Mesendoderm (in vitro differentiated cells): ENCODE measurements around the gene OSBPL10.
A peak's percentile ranks its signal among the peaks of the same experiment; 100 is the strongest.

Experiments used
- DNase-seq: peaks from one replicate; pipeline ENCODE4 v3.0.0; 2013
- H2AK5ac ChIP-seq: 2 replicates; pipeline ENCODE4 v1.6.1; 2013; ENCODE audit warnings: low read length, inconsistent platforms
- H2BK120ac ChIP-seq: 2 replicates; pipeline ENCODE4 v1.6.1; 2013; ENCODE audit warnings: low read depth, mild to moderate bottlenecking, low read length, moderate library complexity, mixed read lengths
- H2BK15ac ChIP-seq: replicated peaks from 2 replicates; pipeline ENCODE4 v1.6.1; 2013; ENCODE audit warnings: low read depth, mild to moderate bottlenecking, moderate library complexity
- H2BK5ac ChIP-seq: 2 replicates; pipeline ENCODE4 v1.6.1; 2013; ENCODE audit warnings: low read length, inconsistent platforms
- H3K18ac ChIP-seq: 2 replicates; pipeline ENCODE4 v1.6.1; 2013; ENCODE audit warnings: mild to moderate bottlenecking, low read length, mixed read lengths
- H3K23ac ChIP-seq: one replicate; pipeline ENCODE4 v1.6.1; 2013; ENCODE audit warnings: low read length
- H3K27ac ChIP-seq: 2 replicates; pipeline ENCODE4 v1.5.1; 2013; ENCODE audit warnings: low read depth, mild to moderate bottlenecking, inconsistent platforms, low read length, moderate library complexity
- H3K27me3 ChIP-seq: 2 replicates; pipeline ENCODE4 v1.6.1; 2013; ENCODE audit warnings: low read length, control low read depth, mild to moderate bottlenecking, inconsistent platforms; ENCODE audit not compliant: insufficient read depth, poor library complexity
- H3K36me3 ChIP-seq: 2 replicates; pipeline ENCODE4 v1.6.1; 2013; ENCODE audit warnings: low read length, inconsistent platforms; ENCODE audit not compliant: control insufficient read depth, insufficient read depth
- H3K4ac ChIP-seq: one replicate; pipeline ENCODE4 v1.6.1; 2013; ENCODE audit warnings: low read depth, mild to moderate bottlenecking, low read length, moderate library complexity
- H3K4me1 ChIP-seq: 2 replicates; pipeline ENCODE4 v1.6.1; 2013; ENCODE audit warnings: low read depth, low read length, inconsistent platforms; ENCODE audit not compliant: control insufficient read depth
- H3K4me2 ChIP-seq: 2 replicates; pipeline ENCODE4 v1.6.1; 2013; ENCODE audit warnings: low read length
- H3K4me3 ChIP-seq: 2 replicates; pipeline ENCODE4 v1.5.1; 2013; ENCODE audit warnings: mild to moderate bottlenecking, low read length
- H3K56ac ChIP-seq: one replicate; pipeline ENCODE4 v1.6.1; 2013; ENCODE audit warnings: low read length
- H3K79me1 ChIP-seq: 2 replicates; pipeline ENCODE4 v1.6.1; 2013; ENCODE audit warnings: low read length, inconsistent platforms
- H3K79me2 ChIP-seq: 2 replicates; pipeline ENCODE4 v1.6.1; 2013; ENCODE audit warnings: mild to moderate bottlenecking, low read length; ENCODE audit not compliant: control insufficient read depth, insufficient read depth
- H3K9ac ChIP-seq: 2 replicates; pipeline ENCODE4 v1.6.1; 2013; ENCODE audit warnings: low read length, inconsistent platforms
- H4K5ac ChIP-seq: one replicate; pipeline ENCODE4 v1.6.1; 2013; ENCODE audit warnings: low read length
- H4K8ac ChIP-seq: one replicate; pipeline ENCODE4 v1.6.1; 2013; ENCODE audit warnings: low read depth, mild to moderate bottlenecking, control low read depth, low read length, moderate library complexity
- WGBS: extraction: QIAGEN DNeasy Blood & Tissue Kit; methylation state at CpG from one replicate; pipeline ENCODE4 v1.1.7; 2013; ENCODE audit warnings: low lambda C conversion rate, missing lambda C conversion rate; ENCODE audit not compliant: insufficient coverage; ENCODE audit errors: extremely low coverage; 5-methylcytosine and 5-hydroxymethylcytosine counted together

Gene OSBPL10

DNA sequence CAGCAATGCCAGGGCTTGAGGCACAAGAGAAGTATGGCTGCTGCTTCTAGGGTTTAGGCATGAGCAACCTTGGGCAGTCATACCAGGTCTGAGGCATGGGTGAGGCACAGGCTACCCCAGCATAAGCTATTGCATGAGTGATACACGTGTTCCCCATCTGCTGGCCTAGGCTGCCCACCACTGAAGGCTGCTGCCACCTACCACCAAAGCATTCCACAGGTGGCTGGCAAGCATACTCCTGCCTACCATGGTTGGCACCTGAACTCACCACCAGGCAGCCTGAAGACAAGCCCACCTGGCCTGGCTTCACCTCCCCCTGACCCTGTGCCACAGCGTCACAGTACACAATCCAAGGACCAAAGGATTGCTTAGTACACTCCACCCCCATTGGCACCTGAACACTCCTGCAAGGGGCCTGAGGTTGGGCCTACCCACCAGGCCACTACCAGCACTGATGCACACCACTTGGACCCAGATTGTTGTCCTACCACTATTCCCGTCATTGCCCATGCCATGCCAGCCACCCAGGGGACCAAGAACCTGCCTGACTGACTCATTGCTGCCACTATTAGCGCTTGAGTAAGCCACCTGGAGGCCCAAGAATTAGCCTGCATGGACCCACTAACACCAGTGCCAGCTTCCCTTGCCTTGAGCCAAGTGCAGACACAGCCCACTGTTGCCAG is 332.6 kb downstream of the OSBPL10 start:
- no peak overlapping the region for H3K27ac ChIP-seq
- no CpG with 5 or more reads among the region's 4 CpGs for WGBS
- no peak overlapping the region for H3K23ac ChIP-seq
- H3K27me3 ChIP-seq: no peaks in the 10 kb centered on the region
- H4K8ac ChIP-seq: no peak overlapping the region
- DNase-seq: no peak
- H3K4me1 ChIP-seq: no peaks in the 10 kb centered on the region
- H2BK120ac ChIP-seq: no peak overlapping the region
- no peak overlapping the region for H3K9ac ChIP-seq
- no peak overlapping the region for H2BK5ac ChIP-seq
- no peak overlapping the region for H3K56ac ChIP-seq
- H3K18ac ChIP-seq: no peak overlapping the region
- H3K4me3 ChIP-seq: peak overlapping the region; percentile 12
- no peak overlapping the region for H3K4me2 ChIP-seq
- no peak overlapping the region for H3K4ac ChIP-seq
- no peak overlapping the region for H2AK5ac ChIP-seq
- no peak overlapping the region for H4K5ac ChIP-seq
- H3K79me2 ChIP-seq: no peaks in the 10 kb centered on the region
- no peaks in the 10 kb centered on the region for H3K79me1 ChIP-seq
- H3K36me3 ChIP-seq: peaks cover 13% of the 10 kb centered on the region
- H2BK15ac ChIP-seq: no peak overlapping the region

- Histone ChIP-seq H3K27ac (no peak overlapping the region), H3K4me2 (no peak overlapping the region), H3K79me1 (no peaks in the 10 kb centered on the region), H3K79me2 (no peaks in the 10 kb centered on the region), H2BK120ac (no peak overlapping the region), H3K56ac (no peak overlapping the region), H3K4ac (no peak overlapping the region), H4K8ac (no peak overlapping the region), H3K4me1 (no peaks in the 10 kb centered on the region), H4K5ac (no peak overlapping the region), H2BK5ac (no peak overlapping the region), H3K18ac (no peak overlapping the region), H2BK15ac (no peak overlapping the region), H3K4me3 (no peak overlapping the region), H3K9ac (no peak overlapping the region), H3K23ac (no peak overlapping the region), H3K27me3 (no peaks in the 10 kb centered on the region), H2AK5ac (no peak overlapping the region), H3K36me3 (peaks cover 13% of the 10 kb centered on the region)
- no peak for DNase-seq
- no CpG with 5 or more reads among the region's 5 CpGs for WGBS
Measured at GRCh38 chr3:31645256-31645655, 335.8 kb downstream of the OSBPL10 start.

GRCh38 chr3:31639828-31640227 is 341.2 kb downstream of the OSBPL10 start:
- no peak overlapping the region for H3K18ac ChIP-seq
- no peaks in the 10 kb centered on the region for H3K79me2 ChIP-seq
- no peaks in the 10 kb centered on the region for H3K27me3 ChIP-seq
- no peak overlapping the region for H3K4me2 ChIP-seq
- no peak overlapping the region for H3K9ac ChIP-seq
- H2BK15ac ChIP-seq: no peak overlapping the region
- no peak overlapping the region for H3K4ac ChIP-seq
- peak; percentile 27 for DNase-seq
- H2BK5ac ChIP-seq: no peak overlapping the region
- no peak overlapping the region for H3K4me3 ChIP-seq
- no peak overlapping the region for H4K5ac ChIP-seq
- H2BK120ac ChIP-seq: no peak overlapping the region
- H2AK5ac ChIP-seq: no peak overlapping the region
- H3K4me1 ChIP-seq: no peaks in the 10 kb centered on the region
- H3K56ac ChIP-seq: no peak overlapping the region
- no CpG with 5 or more reads among the region's 1 CpG for WGBS
- H3K23ac ChIP-seq: no peak overlapping the region
- H3K79me1 ChIP-seq: no peaks in the 10 kb centered on the region
- H3K36me3 ChIP-seq: no peaks in the 10 kb centered on the region
- no peak overlapping the region for H4K8ac ChIP-seq
- no peak overlapping the region for H3K27ac ChIP-seq

DNA sequence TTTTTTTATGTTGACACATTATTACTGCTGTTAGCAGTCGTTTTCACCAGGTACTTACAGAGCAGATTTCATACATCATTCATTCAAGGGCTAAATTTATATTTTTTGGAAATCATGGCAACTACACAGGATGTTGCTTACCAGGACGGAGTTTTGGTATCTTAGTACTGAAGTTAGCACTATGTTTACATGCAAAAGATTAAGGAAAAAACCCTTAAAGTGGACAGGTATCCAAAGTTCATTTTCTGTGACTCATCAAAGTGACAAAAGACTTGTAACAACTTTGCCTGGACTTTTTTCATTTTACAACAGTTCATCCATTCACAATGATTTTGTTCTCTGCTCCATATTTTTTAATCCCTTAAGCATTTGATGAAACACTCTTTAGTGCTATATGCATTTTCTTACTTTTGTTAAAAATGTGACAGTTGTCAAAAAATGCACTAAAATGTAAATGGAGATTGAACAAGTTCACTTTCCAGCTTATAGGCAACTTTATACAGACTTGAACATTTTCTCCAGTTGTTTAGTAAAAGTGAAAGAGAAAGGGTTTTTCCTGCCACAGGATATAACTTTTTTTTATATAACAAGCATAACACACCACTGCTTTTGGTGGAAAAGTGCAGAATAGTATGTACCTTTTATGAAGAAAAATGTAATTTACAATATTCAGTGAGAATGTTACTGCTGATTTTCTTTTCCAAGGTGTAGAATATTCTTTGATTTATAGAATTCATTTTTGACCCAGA is 344.2 kb downstream of the OSBPL10 start:
- Histone ChIP-seq H3K4me3 (no peak overlapping the region), H3K36me3 (no peaks in the 10 kb centered on the region), H3K27me3 (no peaks in the 10 kb centered on the region), H2BK5ac (no peak overlapping the region), H3K79me2 (no peaks in the 10 kb centered on the region), H2BK15ac (no peak overlapping the region), H3K4me1 (no peaks in the 10 kb centered on the region), H3K4me2 (no peak overlapping the region), H3K56ac (no peak overlapping the region), H4K5ac (no peak overlapping the region), H2BK120ac (no peak overlapping the region), H3K9ac (no peak overlapping the region), H3K27ac (no peak overlapping the region), H3K79me1 (no peaks in the 10 kb centered on the region), H2AK5ac (no peak overlapping the region), H3K18ac (no peak overlapping the region), H3K23ac (no peak overlapping the region), H3K4ac (no peak overlapping the region), H4K8ac (no peak overlapping the region)
- DNase-seq: no peak
- no CpG with 5 or more reads among the region's 2 CpGs for WGBS

GRCh38 chr3:31636049-31636448 is 345.0 kb downstream of the OSBPL10 start:
- no peak overlapping the region for H2BK15ac ChIP-seq
- DNase-seq: no peak
- H3K36me3 ChIP-seq: no peaks in the 10 kb centered on the region
- no peak overlapping the region for H4K5ac ChIP-seq
- no peak overlapping the region for H3K23ac ChIP-seq
- H3K56ac ChIP-seq: no peak overlapping the region
- H2BK5ac ChIP-seq: no peak overlapping the region
- H3K4ac ChIP-seq: no peak overlapping the region
- no peak overlapping the region for H3K27ac ChIP-seq
- no CpG with 5 or more reads among the region's 4 CpGs for WGBS
- H3K4me3 ChIP-seq: no peak overlapping the region
- no peaks in the 10 kb centered on the region for H3K4me1 ChIP-seq
- H4K8ac ChIP-seq: no peak overlapping the region
- H3K18ac ChIP-seq: no peak overlapping the region
- H2AK5ac ChIP-seq: no peak overlapping the region
- no peak overlapping the region for H3K9ac ChIP-seq
- no peaks in the 10 kb centered on the region for H3K79me1 ChIP-seq
- H3K79me2 ChIP-seq: no peaks in the 10 kb centered on the region
- H3K4me2 ChIP-seq: no peak overlapping the region
- no peaks in the 10 kb centered on the region for H3K27me3 ChIP-seq
- H2BK120ac ChIP-seq: no peak overlapping the region
